Heart left ventricle (tissue), 16 donors: Measurements from ENCODE around the gene LHX2. TPM values are rescaled to one million over a fixed set of nuclear protein-coding genes. Genes with fewer than 3 reads are reported as not detected.

ENCODE experiments used
- ATAC-seq, 4 donors: fragments of 200-7000 bp; cut with Tn5 transposase; one replicate each; pipeline ENCODE4 v1.9.1; 2020 to 2022; ENCODE audit warnings: moderate library complexity in 4 of 4, mild to moderate bottlenecking in 3 of 4, moderate number of reproducible peaks in 1 of 4
- DNase-seq, 5 donors: peaks; one replicate each; pipeline ENCODE4 v3.0.0-alpha.2; 2020
- H3K27ac ChIP-seq, 12 donors: fragments of 200-600 bp; sonication (generic) in 4 of 12; one replicate each; pipeline versions ENCODE4 v1.5.0 to v1.8.0; 2016 to 2022; ENCODE audit warnings: mild to moderate bottlenecking in 2 of 12
- H3K27me3 ChIP-seq, 9 donors: fragments of 200-600 bp; sonication (generic) in 2 of 9; one replicate each; pipeline versions ENCODE4 v1.5.1 to v1.8.0; 2016 to 2022; ENCODE audit warnings: mild to moderate bottlenecking in 3 of 9
- H3K36me3 ChIP-seq, 9 donors: fragments of 200-600 bp; sonication (generic) in 2 of 9; one replicate each; pipeline versions ENCODE4 v1.5.0 to v1.8.0; 2018 to 2022; ENCODE audit warnings: mild to moderate bottlenecking in 2 of 9
- H3K4me1 ChIP-seq, 12 donors: fragments of 200-600 bp; sonication (generic) in 4 of 12; one replicate each; pipeline versions ENCODE4 v1.5.0 to v1.8.0; 2016 to 2022; ENCODE audit warnings: mild to moderate bottlenecking in 3 of 12
- H3K4me3 ChIP-seq, 12 donors: fragments of 200-600 bp; sonication (generic) in 4 of 12; one replicate each; pipeline versions ENCODE4 v1.5.0 to v1.8.0; 2017 to 2022; ENCODE audit warnings: mild to moderate bottlenecking in 9 of 12, moderate library complexity in 4 of 12
- H3K9me3 ChIP-seq, 12 donors: fragments of 200-600 bp; sonication (generic) in 4 of 12; one replicate each; pipeline versions ENCODE4 v1.5.0 to v1.8.0; 2016 to 2022; ENCODE audit warnings: mild to moderate bottlenecking in 1 of 12
- POLR2A ChIP-seq, 2 donors: fragments of 450-650 bp; IDR thresholded peaks; one replicate each; pipeline ENCODE4 v1.6.1; 2017; ENCODE audit warnings: antibody characterized with exemption in 2 of 2, mild to moderate bottlenecking in 2 of 2, moderate library complexity in 2 of 2
- WGBS, 4 donors: extraction: QIAGEN DNeasy Blood & Tissue Kit in 2 of 4; methylation state at CpG; one replicate each; pipeline versions ENCODE4 v1.1.5 to v1.1.7; 2013 to 2018; 5-methylcytosine and 5-hydroxymethylcytosine counted together
- intact Hi-C, 10 donors: fragments of 100-400 bp; cut with DNase I; formaldehyde crosslinking; loops; one replicate each; pipeline versions ENCODE4 v1.11.1 to v1.14.2; 2022
- polyA plus RNA-seq, 2 donors: library from polyadenylated mRNA; stranded (reverse); fragments of 200-250 nt; gene quantifications; one replicate each; pipeline ENCODE4 v1.2.3, GENCODE V29; 2013
- total RNA-seq, 9 donors: library from RNA; depleted of rRNA in 2 of 9; stranded (reverse); fragments of >200 nt in 2 of 9; fragmentation: NEBNext Ultra II Directional in 3 of 9; extraction: Animal tissue kit (Norgen Biotek cat#: 25700) in 3 of 9; gene quantifications; one replicate each; pipeline versions ENCODE4 v1.1.0 to v1.2.4, GENCODE V29; 2016 to 2023
- TF ChIP-seq, protein P1 (sequence below), 12 donors: fragments of 200-600 bp; sonication (generic) in 4 of 12; IDR thresholded peaks; one replicate each; pipeline versions ENCODE4 v1.5.0 to v1.8.0; 2018 to 2022; ENCODE audit warnings: antibody characterized with exemption in 12 of 12, mild to moderate bottlenecking in 5 of 12
- donor health status: ischemic (EF 13 %, LVEDD 7.1; RV severe dilation, severe dysfunction).
- donor health status: healthy with polysubstance abuse.
- donor health status: DM: no; HTN: yes; CAD: no.
- donor health status: DM: no; HTN: no; CAD: no.
- donor health status: ischemic (EF 25% LVEDD 6.9; RV normal size, moderate dysfunction).
- donor health status: ischemic (EF 25% LVEDD 5.7; RV mildly dilated, moderate dysfunction).
- donor health status: healthy.
- donor health status: DM: yes; HTN: yes; CAD: no.
- donor health status: ischemic (EF 35%, LVEDD 5.7; RV mildly dilated, moderate dysfunction).
- donor health status: nonischemic (EF 11% LVEDD 7.7; RV severe dilation, severe dysfunction).
- donor health status: DM: yes; HTN: yes; CAD: no.
- donor health status: PGD.
- donor health status: ischemic (EF 29% LVEDD 5.4; RV normal size, mild dysfunction).
- donor health status: nonischemic (EF 23%, LVEDD 6.1; RV moderate dilation, normal function).

Gene LHX2
- total and polyA plus RNA-seq, 11 donors, result 0.10 to 1.3 (median 0.28) TPM; not detected in 5

DNA sequence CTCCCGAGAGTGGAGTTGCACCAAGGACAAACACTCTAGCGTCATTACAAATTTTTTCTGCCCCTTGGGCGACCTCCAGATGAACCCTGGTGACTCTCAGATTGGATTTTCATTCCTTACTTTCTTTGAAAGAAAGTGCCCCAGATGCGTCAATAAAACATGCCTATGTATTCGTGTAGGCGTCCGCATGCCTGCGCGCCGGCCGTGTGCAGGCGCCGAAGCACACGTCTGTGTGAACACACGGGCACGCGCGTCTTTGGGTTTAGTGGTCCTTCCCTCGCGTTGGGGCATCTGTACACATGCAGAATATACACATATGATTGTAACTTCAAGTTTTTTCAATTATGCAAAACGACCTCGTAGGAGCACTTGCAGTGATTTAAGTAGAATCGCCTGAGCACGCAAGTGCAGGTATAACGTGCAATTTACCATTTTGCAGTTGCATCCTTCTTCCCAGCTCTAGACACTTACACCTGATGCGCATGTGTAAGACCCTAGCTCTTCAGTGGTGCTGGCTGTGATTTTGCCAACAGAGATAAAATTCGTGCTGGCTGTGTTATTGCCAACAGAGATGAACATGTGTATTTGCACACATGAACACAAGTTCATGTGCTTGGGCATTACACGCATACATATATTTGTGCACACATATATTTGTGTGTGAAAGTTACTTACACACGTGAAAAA is 1.9 kb upstream of the LHX2 start:
- intact Hi-C loops, result no loop called here
- peaks cover 82 to 100% (median 97%) of the 10 kb centered on the region in 9 donors for H3K27me3 ChIP-seq
- H3K36me3 ChIP-seq, result no peaks in the 10 kb centered on the region
- DNase-seq (no peak), ATAC-seq (no peak)
- TF ChIP-seq, protein P1, sequence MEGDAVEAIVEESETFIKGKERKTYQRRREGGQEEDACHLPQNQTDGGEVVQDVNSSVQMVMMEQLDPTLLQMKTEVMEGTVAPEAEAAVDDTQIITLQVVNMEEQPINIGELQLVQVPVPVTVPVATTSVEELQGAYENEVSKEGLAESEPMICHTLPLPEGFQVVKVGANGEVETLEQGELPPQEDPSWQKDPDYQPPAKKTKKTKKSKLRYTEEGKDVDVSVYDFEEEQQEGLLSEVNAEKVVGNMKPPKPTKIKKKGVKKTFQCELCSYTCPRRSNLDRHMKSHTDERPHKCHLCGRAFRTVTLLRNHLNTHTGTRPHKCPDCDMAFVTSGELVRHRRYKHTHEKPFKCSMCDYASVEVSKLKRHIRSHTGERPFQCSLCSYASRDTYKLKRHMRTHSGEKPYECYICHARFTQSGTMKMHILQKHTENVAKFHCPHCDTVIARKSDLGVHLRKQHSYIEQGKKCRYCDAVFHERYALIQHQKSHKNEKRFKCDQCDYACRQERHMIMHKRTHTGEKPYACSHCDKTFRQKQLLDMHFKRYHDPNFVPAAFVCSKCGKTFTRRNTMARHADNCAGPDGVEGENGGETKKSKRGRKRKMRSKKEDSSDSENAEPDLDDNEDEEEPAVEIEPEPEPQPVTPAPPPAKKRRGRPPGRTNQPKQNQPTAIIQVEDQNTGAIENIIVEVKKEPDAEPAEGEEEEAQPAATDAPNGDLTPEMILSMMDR (IDR thresholded peaks at IDR 0.05), result no peak
- TF ChIP-seq POLR2A (IDR thresholded peaks at IDR 0.05), result no peak
- 16 to 25% (median 21%) methylated on average over 20 to 29 of the region's 29 CpGs for WGBS, 4 donors
- H3K9me3 ChIP-seq, result no peaks in the 10 kb centered on the region
- no peak overlapping the region for H3K27ac ChIP-seq
- H3K4me3 ChIP-seq, result no peak overlapping the region
- H3K4me1 ChIP-seq, result peaks cover 2 to 60% (median 29%) of the 10 kb centered on the region in 12 donors

DNA sequence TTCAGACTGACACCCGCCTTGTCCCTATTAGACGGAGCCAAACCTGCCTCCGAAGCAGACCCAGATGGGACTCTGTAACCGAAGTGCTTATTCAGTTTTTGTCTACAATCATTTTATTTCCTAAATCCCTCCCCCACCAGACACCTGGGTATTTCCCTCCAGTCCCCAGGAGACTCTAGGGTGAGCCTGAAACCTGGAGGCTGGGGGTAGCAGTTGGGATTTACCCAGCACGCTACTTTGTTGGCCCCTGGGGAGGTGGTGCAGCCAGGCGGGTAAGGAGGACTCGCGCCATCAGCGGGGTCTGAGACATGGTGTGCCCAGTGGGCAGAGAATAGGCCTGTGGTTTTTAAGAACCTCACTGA is 1.3 kb upstream of the LHX2 start:
- WGBS, 4 donors, result 23 to 35% (median 30%) methylated on average over 9 of the region's 9 CpGs
- ATAC-seq, result no peak
- Histone ChIP-seq H3K27me3 (peaks cover 82 to 100% (median 97%) of the 10 kb centered on the region in 9 donors), H3K4me1 (peaks cover 2 to 63% (median 29%) of the 10 kb centered on the region in 12 donors), H3K9me3 (no peaks in the 10 kb centered on the region), H3K4me3 (no peak overlapping the region), H3K27ac (no peak overlapping the region), H3K36me3 (no peaks in the 10 kb centered on the region)
- TF ChIP-seq, protein P1 (IDR thresholded peaks at IDR 0.05), result no peak
- no peak for TF ChIP-seq POLR2A (IDR thresholded peaks at IDR 0.05)
- intact Hi-C loops, result no loop called here
- DNase-seq, result no peak

DNA sequence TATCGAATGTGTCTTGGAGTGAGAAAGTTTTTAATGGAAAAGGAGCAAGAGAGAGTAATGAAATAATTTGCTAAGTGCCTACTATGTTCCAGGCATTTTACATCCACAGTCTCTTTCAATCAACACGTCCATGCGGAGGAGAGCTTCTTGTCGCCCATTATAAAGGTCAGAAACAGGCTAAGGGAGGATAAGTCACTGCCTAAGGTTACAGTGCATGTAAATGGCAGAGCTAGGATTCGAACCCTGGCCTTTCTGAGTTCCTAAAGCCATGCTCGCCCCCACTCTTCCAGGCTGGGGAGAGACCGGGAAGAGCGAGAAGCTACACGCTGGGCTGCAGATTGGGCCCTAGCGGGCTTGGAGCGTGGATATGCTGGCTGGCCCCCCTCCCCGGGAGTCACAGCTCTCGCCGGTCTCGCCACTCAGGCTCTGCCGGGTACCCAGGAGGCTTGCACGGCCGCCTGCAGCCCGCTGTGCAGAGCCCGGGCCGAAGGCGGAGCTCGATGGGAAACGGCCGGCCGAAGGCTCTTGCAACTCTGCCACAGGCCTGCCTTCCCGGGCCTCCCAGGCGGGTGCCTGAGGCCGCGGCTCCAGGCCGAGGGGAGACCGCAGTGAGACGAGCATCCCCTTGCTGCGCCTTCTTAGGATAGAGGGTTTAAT is 775 bp upstream of the LHX2 start:
- no peaks in the 10 kb centered on the region for H3K9me3 ChIP-seq
- peak overlapping the region in 11 of 12 donors; percentile 16 to 55 (median 38) for H3K4me3 ChIP-seq
- DNase-seq (no peak), ATAC-seq (peak in 3 of 4 donors; percentile 16 to 47 (median 43))
- H3K27ac ChIP-seq, result no peak overlapping the region
- WGBS, 4 donors, result 3 to 8% (median 4%) methylated on average over 19 to 34 of the region's 34 CpGs
- H3K36me3 ChIP-seq, result no peaks in the 10 kb centered on the region
- intact Hi-C loops, result no loop called here
- TF ChIP-seq, protein P1 (IDR thresholded peaks at IDR 0.05), result no peak
- no peak for TF ChIP-seq POLR2A (IDR thresholded peaks at IDR 0.05)
- peaks cover 2 to 68% (median 29%) of the 10 kb centered on the region in 12 donors for H3K4me1 ChIP-seq
- H3K27me3 ChIP-seq, result peaks cover 82 to 100% (median 97%) of the 10 kb centered on the region in 9 donors
